Hematopoietic multipotent progenitor cell treated with erythropoietin and hydrocortisone succinate and interleukin-3 and kit ligand, for 6 days (in vitro differentiated cells): ENCODE results near the gene CCDC59.

Experiments used
- DNase-seq: peaks from one replicate; pipeline ENCODE4 v3.0.0-alpha.2; 2015

Gene CCDC59

DNA sequence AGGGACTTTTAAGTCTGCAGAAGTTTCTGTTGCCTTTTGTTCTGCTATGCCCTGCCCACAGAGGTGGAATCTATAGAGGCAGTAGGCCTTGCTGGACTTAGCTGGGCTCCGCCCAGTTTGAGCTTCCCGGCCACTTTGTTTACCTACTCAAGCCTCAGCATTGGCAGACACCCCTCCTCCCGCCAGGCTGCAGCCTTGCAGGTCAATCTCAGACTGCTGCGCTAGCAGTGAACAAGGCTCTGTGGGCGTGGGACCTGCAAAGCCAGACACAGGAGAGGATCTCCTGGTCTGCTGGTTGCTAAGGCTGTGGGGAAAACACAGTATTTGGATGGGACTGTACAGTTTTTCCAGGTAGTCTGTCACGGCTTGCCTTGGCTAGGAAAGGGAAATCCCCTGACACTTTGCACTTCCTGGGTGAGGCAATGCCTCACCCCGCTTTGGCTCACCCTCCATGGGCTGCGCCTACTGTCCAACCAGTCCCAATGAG is 43.7 kb downstream of the CCDC59 start:
- DNase-seq = no peak
